NCI-H1105 (cell line): ENCODE results near the gene PTGES3L.
"Not testable (repeated sequence)": the region's sequence is repeated elsewhere in the genome, so short reads cannot be mapped to it uniquely, and the experiment has no call there.

Experiments used
- DNase-seq: peaks from one replicate; lab custom pipeline; 2025; lab: John Stamatoyannopoulos, UW

The PTGES3L gene

GRCh38 chr17:42980274-42980765 is 440 bp upstream of the PTGES3L start, which contains the start of gene RUNDC1:
Gene RUNDC1, plus strand, starts transcription at chr17:42980565. Its CDS starts 12 bp downstream, at chr17:42980577.
- peak; percentile 89 for DNase-seq

- not testable (repeated sequence) for DNase-seq
Observed at GRCh38 chr17:42975701-42976100, 4.2 kb downstream of the PTGES3L start.

- DNase-seq, result no peak
Observed at GRCh38 chr17:42975265-42975664, 4.6 kb downstream of the PTGES3L start.

- DNase-seq, result not testable (repeated sequence)
Observed at GRCh38 chr17:42973323-42973722, 6.6 kb downstream of the PTGES3L start.

- no peak for DNase-seq
Observed at GRCh38 chr17:42971589-42971988, 8.3 kb downstream of the PTGES3L start.

- DNase-seq, result peak; percentile 4
Observed at GRCh38 chr17:42969001-42969581, 10.8 kb downstream of the PTGES3L start.

GRCh38 chr17:42967925-42968324 is 12.0 kb downstream of the PTGES3L start:
- DNase-seq, result no peak

GRCh38 chr17:42964161-42964932 is 15.5 kb downstream of the PTGES3L start, which contains the start of gene AARSD1:
Gene AARSD1, minus strand, starts transcription at chr17:42964454. Its CDS starts 14 bp downstream, at chr17:42964440.
- DNase-seq, result peak; percentile 78

GRCh38 chr17:42953669-42954068 is 26.2 kb downstream of the PTGES3L start:
- DNase-seq, result no peak

- DNase-seq, result no peak
Observed at GRCh38 chr17:42950044-42950783, 29.7 kb downstream of the PTGES3L start.

GRCh38 chr17:42946812-42947211 is 33.1 kb downstream of the PTGES3L start:
- no peak for DNase-seq

GRCh38 chr17:42944211-42944610 is 35.7 kb downstream of the PTGES3L start:
- no peak for DNase-seq

- peak; percentile 16 for DNase-seq
Observed at GRCh38 chr17:42937712-42938596, 41.9 kb downstream of the PTGES3L start.

GRCh38 chr17:42929497-42929844 is 50.4 kb downstream of the PTGES3L start:
- DNase-seq, result no peak

- no peak for DNase-seq
Observed at GRCh38 chr17:42928714-42929496, 51.0 kb downstream of the PTGES3L start.

- no peak for DNase-seq
Observed at GRCh38 chr17:42924891-42925290, 55.0 kb downstream of the PTGES3L start.

- DNase-seq, result not testable (repeated sequence)
Observed at GRCh38 chr17:42923472-42923871, 56.4 kb downstream of the PTGES3L start.

GRCh38 chr17:42922294-42922693 is 57.6 kb downstream of the PTGES3L start:
- no peak for DNase-seq

- no peak for DNase-seq
Observed at GRCh38 chr17:42920922-42921321, 59.0 kb downstream of the PTGES3L start.

- no peak for DNase-seq
Observed at GRCh38 chr17:42920106-42920900, 59.6 kb downstream of the PTGES3L start.
